ENCODE results near the gene ANKS1B. TPM values are rescaled to one million over a fixed set of nuclear protein-coding genes. Genes with fewer than 3 reads are reported as not detected.

ANKS1B gene
- total RNA-seq, 1 experiment from 2014 or later = 0.54 TPM

GRCh38 chr12:98696036-98696646 is 1288.6 kb downstream of the ANKS1B start:
- Histone ChIP-seq H2AFZ (ENCODE audit: low read depth, low read length, poor library complexity, severe bottlenecking) (no peak overlapping the region), H3K9ac (ENCODE audit: low read length) (no peak overlapping the region), H3K79me2 (ENCODE audit: insufficient read depth, low read length) (no peaks in the 10 kb centered on the region), H3K4me2 (ENCODE audit: low read length) (no peak overlapping the region), H3K9me2 (ENCODE audit: insufficient read depth) (no peaks in the 10 kb centered on the region), H4K20me1 (ENCODE audit: insufficient read depth) (no peaks in the 10 kb centered on the region), H3K4me3 (replicated peaks in 1 of 2; ENCODE audit: low read depth in 1 of 2, low read length in 2 of 2) (no peak overlapping the region), H3K4me1 (ENCODE audit: control insufficient read depth in 1 of 2, insufficient read depth in 2 of 2, low read length in 2 of 2) (no peaks in the 10 kb centered on the region), H3K27me3 (ENCODE audit: insufficient read depth, low read length) (no peaks in the 10 kb centered on the region), H3K27ac (ENCODE audit: low read depth, low read length) (no peak overlapping the region), H3K36me3 (ENCODE audit: control insufficient read depth in 1 of 2, insufficient read depth in 2 of 2, low read length in 2 of 2) (peaks cover 0 to 2% of the 10 kb centered on the region in 2 experiments; a peak in 1 of 4 replicates), H3K9me3 (ENCODE audit: control insufficient read depth in 1 of 2, insufficient read depth in 1 of 2, low read depth in 1 of 2, low read length in 2 of 2) (no peaks in the 10 kb centered on the region)
- DNase-seq (ENCODE audit: low read depth, low spot score) = no peak
- TF ChIP-seq ZNF274 (IDR thresholded peaks at IDR 0.05; ENCODE audit: low read depth, low read length) (no peak), TCF7L2 (IDR thresholded peaks at IDR 0.05; ENCODE audit: borderline replicate concordance, extremely low read depth, insufficient read depth, insufficient read length) (no peak), POLR2A (IDR thresholded peaks at IDR 0.05; ENCODE audit: borderline replicate concordance, extremely low read depth, insufficient read depth, insufficient read length) (no peak), CEBPB (IDR thresholded peaks at IDR 0.05; ENCODE audit: low read depth) (no peak), REST (IDR thresholded peaks at IDR 0.05; ENCODE audit: low read depth) (no peak), YY1 (IDR thresholded peaks at IDR 0.05; ENCODE audit: extremely low read depth, insufficient replicate concordance, low read depth, low read length) (no peak), ZFX (IDR thresholded peaks at IDR 0.05) (no peak)
- ChIA-PET POLR2A (no interaction called here), RAD21 (ENCODE audit: low non-redundant PET in 1 of 2, low total read pairs in 2 of 2, uncharacterized antibody in 2 of 2, unreplicated experiment in 2 of 2) (no interaction called here), CTCF (no interaction called here)
- ATAC-seq = no peak
- BruUV-seq (replicated peaks) = no TSS peak
- intact Hi-C loops (cut with micrococcal nuclease) = no loop called here

All from HCT116 (cell line).